ENCODE results near the gene KLHL29.

GRCh38 chr2:23745068-23745725, 360.2 kb downstream of the KLHL29 start:
- TF ChIP-seq CTCF (IDR thresholded peaks at IDR 0.05; ENCODE audit: low read length) (no peak), EZH2 (optimal IDR thresholded peaks at IDR 0.05; ENCODE audit: low read depth, low read length) (no peak), EZH2phosphoT487 (IDR thresholded peaks at IDR 0.05; ENCODE audit: low read length) (no peak)
